Panc1 (cell line): ENCODE measurements around the gene PANK4.

Experiments used
- CTCF ChIP-seq: fragments of 450-650 bp; IDR thresholded peaks from 2 replicates; pipeline ENCODE4 v1.5.1; 2017; ENCODE audit warnings: mild to moderate bottlenecking
- POLR2AphosphoS5 ChIP-seq: IDR thresholded peaks from 2 replicates; pipeline ENCODE4 v1.6.1; 2012; ENCODE audit warnings: mild to moderate bottlenecking, low read depth, low read length, moderate library complexity

GRCh38 chr1:2466270-2466665, 60.1 kb downstream of the PANK4 start:
- no peak for TF ChIP-seq CTCF
- no peak for TF ChIP-seq POLR2AphosphoS5
